Thyroid gland (tissue), 4 donors: ENCODE results near the gene CHRDL2.

ENCODE experiments used
- POLR2A ChIP-seq, 2 donors: fragments of 450-650 bp; IDR thresholded peaks; one replicate each; pipeline ENCODE4 v1.6.1; 2017; ENCODE audit warnings: antibody characterized with exemption in 2 of 2, mild to moderate bottlenecking in 2 of 2, moderate library complexity in 1 of 2
- TF ChIP-seq, protein P1 (sequence below), 6 experiments: fragments of 200-600 bp in 3 of 6; fragments of 450-650 bp in 3 of 6; sonication (generic) in 3 of 6; IDR thresholded peaks; one replicate each; pipeline ENCODE4 v1.5.1; 2016 to 2019; ENCODE audit warnings: antibody characterized with exemption in 6 of 6, mild to moderate bottlenecking in 2 of 6, inconsistent platforms in 1 of 6, moderate library complexity in 1 of 6

DNA sequence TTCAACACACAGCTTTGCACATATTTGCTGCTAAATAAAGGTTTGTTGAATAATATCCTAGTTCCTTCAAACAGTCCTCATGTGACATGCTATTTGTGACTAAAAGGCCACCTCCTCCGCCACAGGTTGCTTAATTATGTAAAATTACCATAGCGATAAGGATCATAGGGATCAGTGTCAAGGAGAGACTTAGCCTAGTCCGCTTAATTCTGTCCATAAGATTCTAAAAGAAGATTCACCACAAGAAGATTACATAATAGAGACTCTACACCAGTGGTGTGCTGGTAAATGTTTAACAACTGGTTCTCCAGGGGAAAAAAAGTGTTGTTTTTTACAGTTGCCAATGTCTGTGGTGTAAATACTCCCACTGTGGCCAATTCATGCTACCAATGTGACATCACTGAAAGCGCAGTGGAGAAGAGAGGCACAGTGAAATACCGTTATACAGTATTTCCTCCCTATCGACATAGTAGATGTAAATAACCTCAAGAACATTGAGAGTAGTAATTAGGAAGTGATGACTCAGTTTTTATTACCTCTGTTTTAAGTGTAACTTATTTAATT, 4.2 kb upstream of the CHRDL2 start:
- TF ChIP-seq, protein P1, sequence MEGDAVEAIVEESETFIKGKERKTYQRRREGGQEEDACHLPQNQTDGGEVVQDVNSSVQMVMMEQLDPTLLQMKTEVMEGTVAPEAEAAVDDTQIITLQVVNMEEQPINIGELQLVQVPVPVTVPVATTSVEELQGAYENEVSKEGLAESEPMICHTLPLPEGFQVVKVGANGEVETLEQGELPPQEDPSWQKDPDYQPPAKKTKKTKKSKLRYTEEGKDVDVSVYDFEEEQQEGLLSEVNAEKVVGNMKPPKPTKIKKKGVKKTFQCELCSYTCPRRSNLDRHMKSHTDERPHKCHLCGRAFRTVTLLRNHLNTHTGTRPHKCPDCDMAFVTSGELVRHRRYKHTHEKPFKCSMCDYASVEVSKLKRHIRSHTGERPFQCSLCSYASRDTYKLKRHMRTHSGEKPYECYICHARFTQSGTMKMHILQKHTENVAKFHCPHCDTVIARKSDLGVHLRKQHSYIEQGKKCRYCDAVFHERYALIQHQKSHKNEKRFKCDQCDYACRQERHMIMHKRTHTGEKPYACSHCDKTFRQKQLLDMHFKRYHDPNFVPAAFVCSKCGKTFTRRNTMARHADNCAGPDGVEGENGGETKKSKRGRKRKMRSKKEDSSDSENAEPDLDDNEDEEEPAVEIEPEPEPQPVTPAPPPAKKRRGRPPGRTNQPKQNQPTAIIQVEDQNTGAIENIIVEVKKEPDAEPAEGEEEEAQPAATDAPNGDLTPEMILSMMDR (IDR thresholded peaks at IDR 0.05), result no peak
- TF ChIP-seq POLR2A (IDR thresholded peaks at IDR 0.05), result no peak
